ENCODE measurements around the gene PRKACA. TPM values are rescaled to one million over a fixed set of nuclear protein-coding genes. Genes with fewer than 3 reads are reported as not detected.

Gene PRKACA
- total RNA-seq, 4 donors from 2014 or later, result 18.2 to 39.8 (median 30.0) TPM

DNA sequence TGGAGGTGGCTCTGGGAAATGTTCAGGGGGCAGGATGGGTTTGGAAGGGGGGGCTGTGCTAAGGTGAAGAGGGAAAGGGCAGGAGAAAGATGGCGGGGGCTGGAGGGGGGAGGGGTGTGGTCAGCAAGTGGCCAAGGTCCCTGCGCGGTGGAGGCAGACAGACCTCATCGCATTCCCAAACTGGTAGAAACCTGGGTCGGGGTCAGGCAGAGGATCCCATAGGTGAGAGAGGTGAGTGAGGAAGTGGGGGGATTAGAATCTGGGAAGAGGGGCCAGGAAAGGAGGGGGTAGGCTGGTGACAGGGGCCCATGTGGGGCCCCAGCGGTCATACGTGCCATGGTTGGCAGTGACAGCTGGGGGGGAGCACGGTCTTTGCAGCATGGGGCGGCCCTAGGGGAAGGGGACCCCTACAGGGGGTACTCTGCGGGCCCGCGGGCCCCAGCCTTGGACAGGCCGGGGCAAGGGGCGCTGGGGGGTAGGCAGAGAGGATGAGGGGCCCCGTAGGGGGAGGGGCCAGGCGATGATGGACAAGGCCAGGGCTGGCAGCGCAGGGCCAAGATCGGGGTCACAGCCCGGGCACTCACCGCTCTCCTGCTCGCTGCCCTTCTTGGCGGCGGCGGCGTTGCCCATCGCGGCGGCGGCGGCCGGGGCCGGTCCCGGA, 514 bp downstream of the PRKACA start:
- Histone ChIP-seq H3K36me3 (no peaks in the 10 kb centered on the region), H3K27me3 (no peaks in the 10 kb centered on the region), H3K27ac (peak overlapping the region; percentile 34 to 100 (median 91)), H3K9me3 (no peaks in the 10 kb centered on the region), H3K4me3 (peak overlapping the region; percentile 61 to 99 (median 78)), H3K4me1 (peaks cover 4 to 62% (median 14%) of the 10 kb centered on the region in 4 donors)
- TF ChIP-seq, protein P1, sequence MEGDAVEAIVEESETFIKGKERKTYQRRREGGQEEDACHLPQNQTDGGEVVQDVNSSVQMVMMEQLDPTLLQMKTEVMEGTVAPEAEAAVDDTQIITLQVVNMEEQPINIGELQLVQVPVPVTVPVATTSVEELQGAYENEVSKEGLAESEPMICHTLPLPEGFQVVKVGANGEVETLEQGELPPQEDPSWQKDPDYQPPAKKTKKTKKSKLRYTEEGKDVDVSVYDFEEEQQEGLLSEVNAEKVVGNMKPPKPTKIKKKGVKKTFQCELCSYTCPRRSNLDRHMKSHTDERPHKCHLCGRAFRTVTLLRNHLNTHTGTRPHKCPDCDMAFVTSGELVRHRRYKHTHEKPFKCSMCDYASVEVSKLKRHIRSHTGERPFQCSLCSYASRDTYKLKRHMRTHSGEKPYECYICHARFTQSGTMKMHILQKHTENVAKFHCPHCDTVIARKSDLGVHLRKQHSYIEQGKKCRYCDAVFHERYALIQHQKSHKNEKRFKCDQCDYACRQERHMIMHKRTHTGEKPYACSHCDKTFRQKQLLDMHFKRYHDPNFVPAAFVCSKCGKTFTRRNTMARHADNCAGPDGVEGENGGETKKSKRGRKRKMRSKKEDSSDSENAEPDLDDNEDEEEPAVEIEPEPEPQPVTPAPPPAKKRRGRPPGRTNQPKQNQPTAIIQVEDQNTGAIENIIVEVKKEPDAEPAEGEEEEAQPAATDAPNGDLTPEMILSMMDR (IDR thresholded peaks at IDR 0.05), result no peak
- TF ChIP-seq POLR2A (IDR thresholded peaks at IDR 0.05), result no peak
- DNase-seq, result peak in 2 of 3 donors; percentile 56 to 57

DNA sequence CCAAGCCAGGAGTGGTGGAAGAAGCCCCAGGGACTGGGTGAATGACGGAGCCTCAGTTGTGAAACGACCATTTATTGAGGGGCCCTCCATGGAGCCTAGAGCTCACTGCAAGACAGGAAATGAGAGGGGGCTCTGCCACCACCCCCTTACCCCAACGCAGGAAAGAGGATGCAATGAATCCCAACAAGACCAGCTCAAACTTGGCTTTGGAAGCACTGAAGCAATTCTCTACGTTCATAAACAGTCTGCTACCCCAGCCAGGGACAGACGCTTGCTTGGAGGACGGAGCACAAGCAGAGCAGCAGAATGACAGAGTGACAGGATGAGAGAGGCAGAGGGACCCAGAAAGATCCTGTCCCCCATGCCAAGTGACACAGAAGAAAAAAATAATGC, 1.0 kb downstream of the PRKACA start:
- peak overlapping the region; percentile 61 to 99 (median 78) for H3K4me3 ChIP-seq
- no peaks in the 10 kb centered on the region for H3K36me3 ChIP-seq
- no peak for DNase-seq
- no peaks in the 10 kb centered on the region for H3K9me3 ChIP-seq
- H3K27ac ChIP-seq, result peak overlapping the region in 3 of 4 donors; percentile 83 to 100 (median 99)
- H3K4me1 ChIP-seq, result peaks cover 4 to 64% (median 14%) of the 10 kb centered on the region in 4 donors
- TF ChIP-seq POLR2A (IDR thresholded peaks at IDR 0.05), result no peak
- TF ChIP-seq, protein P1 (IDR thresholded peaks at IDR 0.05), result no peak
- H3K27me3 ChIP-seq, result no peaks in the 10 kb centered on the region

DNA sequence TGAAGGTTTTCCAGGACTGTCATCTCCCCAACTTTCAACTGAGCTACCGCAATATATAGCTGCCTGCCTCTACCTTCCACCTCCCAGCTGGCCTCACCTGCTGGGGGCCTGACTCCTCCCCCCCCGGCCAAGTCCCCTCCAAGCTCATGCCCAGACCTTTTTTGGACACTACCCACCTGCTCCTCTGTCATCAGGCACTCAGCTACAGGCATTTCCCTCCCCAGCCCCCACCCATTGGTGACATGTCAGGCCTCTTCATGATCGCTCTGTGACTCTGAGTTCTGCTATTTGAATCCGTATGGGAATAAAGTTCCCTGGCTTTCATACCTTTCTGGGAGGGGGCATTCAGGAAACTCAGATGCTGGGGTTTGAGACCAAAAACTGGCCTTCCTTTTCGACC, 1.8 kb downstream of the PRKACA start:
- no peak for DNase-seq
- H3K4me1 ChIP-seq, result peaks cover 4 to 64% (median 14%) of the 10 kb centered on the region in 4 donors
- TF ChIP-seq, protein P1 (IDR thresholded peaks at IDR 0.05), result no peak
- no peak for TF ChIP-seq POLR2A (IDR thresholded peaks at IDR 0.05)
- H3K9me3 ChIP-seq, result no peaks in the 10 kb centered on the region
- H3K27me3 ChIP-seq, result no peaks in the 10 kb centered on the region
- no peak overlapping the region for H3K4me3 ChIP-seq
- H3K36me3 ChIP-seq, result no peaks in the 10 kb centered on the region
- H3K27ac ChIP-seq, result no peak overlapping the region

DNA sequence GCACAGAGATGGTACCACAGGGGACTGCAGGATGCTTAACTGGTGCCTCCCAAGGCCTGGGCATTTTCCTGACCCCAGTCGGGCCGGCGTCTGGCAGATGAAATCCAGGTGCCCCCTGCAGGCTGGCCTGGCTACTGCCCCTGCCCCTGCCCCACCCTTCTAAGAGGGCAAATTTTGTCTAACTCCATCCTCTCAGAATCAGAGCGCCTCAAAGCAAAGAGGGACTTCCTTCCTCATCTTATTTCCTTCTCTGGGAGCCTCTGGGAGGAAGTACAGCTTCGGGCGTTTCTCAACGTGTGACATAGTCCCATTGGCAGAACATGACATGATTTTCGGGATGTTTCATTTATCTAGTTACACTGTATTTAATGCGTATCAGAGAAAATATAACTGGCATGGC, 2.7 kb downstream of the PRKACA start:
- Histone ChIP-seq H3K4me1 (peaks cover 4 to 62% (median 14%) of the 10 kb centered on the region in 4 donors), H3K36me3 (no peaks in the 10 kb centered on the region), H3K27me3 (no peaks in the 10 kb centered on the region), H3K27ac (peak overlapping the region in 1 of 4 donors; percentile 4), H3K9me3 (no peaks in the 10 kb centered on the region), H3K4me3 (no peak overlapping the region)
- TF ChIP-seq, protein P1 (IDR thresholded peaks at IDR 0.05), result peak; percentile 25 to 53 (median 48)
- TF ChIP-seq POLR2A (IDR thresholded peaks at IDR 0.05), result no peak
- DNase-seq, result peak; percentile 46 to 78 (median 69)

DNA sequence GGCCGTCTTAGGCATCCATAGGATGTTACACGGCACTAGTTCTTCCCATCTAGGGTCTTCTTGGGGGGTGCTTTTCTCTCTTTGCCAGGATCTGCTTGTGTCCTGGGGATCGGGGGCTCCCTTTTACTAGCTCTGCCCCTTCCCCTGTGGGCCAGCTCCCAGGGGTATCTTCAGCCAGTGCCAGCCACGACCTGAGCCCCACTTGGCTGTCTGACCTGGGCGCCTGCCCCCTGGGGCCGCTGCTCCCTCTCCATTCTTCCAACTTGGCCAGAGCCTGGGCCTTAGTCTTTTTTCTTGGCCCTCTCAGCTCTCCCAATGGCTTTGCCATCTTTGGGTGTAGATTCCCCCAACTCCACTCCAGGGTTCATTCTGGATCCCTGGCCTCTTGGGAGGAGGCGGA, 3.1 kb downstream of the PRKACA start:
- no peaks in the 10 kb centered on the region for H3K27me3 ChIP-seq
- DNase-seq, result no peak
- H3K27ac ChIP-seq, result peak overlapping the region in 1 of 4 donors; percentile 4
- no peaks in the 10 kb centered on the region for H3K36me3 ChIP-seq
- no peak for TF ChIP-seq POLR2A (IDR thresholded peaks at IDR 0.05)
- TF ChIP-seq, protein P1 (IDR thresholded peaks at IDR 0.05), result no peak
- peaks cover 4 to 58% (median 14%) of the 10 kb centered on the region in 4 donors for H3K4me1 ChIP-seq
- H3K4me3 ChIP-seq, result no peak overlapping the region
- no peaks in the 10 kb centered on the region for H3K9me3 ChIP-seq
